Immature natural killer cell (primary cell): ENCODE measurements around the gene SLC1A1. TPM values are rescaled to one million over a fixed set of nuclear protein-coding genes. Genes with fewer than 3 reads are reported as not detected.

Experiments
- polyA plus RNA-seq, 3 donors: library from polyadenylated mRNA; unstranded; fragments of 300-500 nt; fragmentation: Illumina TruSeq; gene quantifications; one replicate each; pipeline ENCODE4 v1.2.3, GENCODE V29; 2021

The SLC1A1 gene
- polyA plus RNA-seq, 3 donors from 2014 or later: 0.13 TPM; not detected in 2

Other genes starting within 250 kb of the SLC1A1 start
- gene GLIS3, start 190.4 kb upstream of the SLC1A1 start, polyA plus RNA-seq: 1 to 10 TPM in 1 of 3 donors, not detected in 2; 1.0 TPM
- 1 to 10 TPM in 2 of 3 donors, not detected in 1; 1.9 to 3.4 TPM for gene PLPP6, start 171.8 kb downstream of the SLC1A1 start, polyA plus RNA-seq
- gene SPATA6L, start 176.0 kb downstream of the SLC1A1 start, polyA plus RNA-seq: 1 to 10 TPM in 1 of 3 donors, under 1 TPM in 1, not detected in 1; 0.49 to 1.3 TPM
- 10 to 100 TPM in 2 of 3 donors, 1 to 10 TPM in 1; 8.4 to 11.6 (median 11.0) TPM for gene CDC37L1, start 189.1 kb downstream of the SLC1A1 start, polyA plus RNA-seq